ENCODE measurements around the gene KCNMA1.

The KCNMA1 gene

GRCh38 chr10:77377678-77378352 lies 259.8 kb downstream of the KCNMA1 start:
- Histone ChIP-seq H3K27ac (ENCODE audit: insufficient read depth, low read length, poor library complexity, severe bottlenecking) (no peak overlapping the region), H3K27me3 (replicated peaks; ENCODE audit: control insufficient read depth, insufficient read depth, low read length, poor library complexity, severe bottlenecking) (no peaks in the 10 kb centered on the region), H3K4me1 (ENCODE audit: control insufficient read depth, insufficient read depth, low read length, poor library complexity, severe bottlenecking) (no peaks in the 10 kb centered on the region), H3K36me3 (ENCODE audit: control insufficient read depth, insufficient read depth, low read length) (no peaks in the 10 kb centered on the region), H3K4me3 (ENCODE audit: insufficient read depth, low read depth, low read length, poor library complexity, severe bottlenecking) (no peak overlapping the region), H3K9me3 (ENCODE audit: control insufficient read depth, low read length) (no peaks in the 10 kb centered on the region)
- DNase-seq = no peak

GRCh38 chr10:77377034-77377433 lies 260.6 kb downstream of the KCNMA1 start:
- Histone ChIP-seq H3K27me3 (replicated peaks; ENCODE audit: control insufficient read depth, insufficient read depth, low read length, poor library complexity, severe bottlenecking) (no peaks in the 10 kb centered on the region), H3K27ac (ENCODE audit: insufficient read depth, low read length, poor library complexity, severe bottlenecking) (no peak overlapping the region), H3K4me1 (ENCODE audit: control insufficient read depth, insufficient read depth, low read length, poor library complexity, severe bottlenecking) (no peaks in the 10 kb centered on the region), H3K36me3 (ENCODE audit: control insufficient read depth, insufficient read depth, low read length) (no peaks in the 10 kb centered on the region), H3K9me3 (ENCODE audit: control insufficient read depth, low read length) (no peaks in the 10 kb centered on the region), H3K4me3 (ENCODE audit: insufficient read depth, low read depth, low read length, poor library complexity, severe bottlenecking) (no peak overlapping the region)
- no peak for DNase-seq

- no peak overlapping the region for H3K4me3 ChIP-seq (ENCODE audit: insufficient read depth, low read depth, low read length, poor library complexity, severe bottlenecking)
- H3K36me3 ChIP-seq (ENCODE audit: control insufficient read depth, insufficient read depth, low read length) = no peaks in the 10 kb centered on the region
- H3K27me3 ChIP-seq (replicated peaks; ENCODE audit: control insufficient read depth, insufficient read depth, low read length, poor library complexity, severe bottlenecking) = no peaks in the 10 kb centered on the region
- no peaks in the 10 kb centered on the region for H3K4me1 ChIP-seq (ENCODE audit: control insufficient read depth, insufficient read depth, low read length, poor library complexity, severe bottlenecking)
- H3K27ac ChIP-seq (ENCODE audit: insufficient read depth, low read length, poor library complexity, severe bottlenecking) = no peak overlapping the region
- H3K9me3 ChIP-seq (ENCODE audit: control insufficient read depth, low read length) = no peaks in the 10 kb centered on the region
- DNase-seq = no peak
These were observed 263.4 kb downstream of the KCNMA1 start for GRCh38 chr10:77374189-77374656.

DNA sequence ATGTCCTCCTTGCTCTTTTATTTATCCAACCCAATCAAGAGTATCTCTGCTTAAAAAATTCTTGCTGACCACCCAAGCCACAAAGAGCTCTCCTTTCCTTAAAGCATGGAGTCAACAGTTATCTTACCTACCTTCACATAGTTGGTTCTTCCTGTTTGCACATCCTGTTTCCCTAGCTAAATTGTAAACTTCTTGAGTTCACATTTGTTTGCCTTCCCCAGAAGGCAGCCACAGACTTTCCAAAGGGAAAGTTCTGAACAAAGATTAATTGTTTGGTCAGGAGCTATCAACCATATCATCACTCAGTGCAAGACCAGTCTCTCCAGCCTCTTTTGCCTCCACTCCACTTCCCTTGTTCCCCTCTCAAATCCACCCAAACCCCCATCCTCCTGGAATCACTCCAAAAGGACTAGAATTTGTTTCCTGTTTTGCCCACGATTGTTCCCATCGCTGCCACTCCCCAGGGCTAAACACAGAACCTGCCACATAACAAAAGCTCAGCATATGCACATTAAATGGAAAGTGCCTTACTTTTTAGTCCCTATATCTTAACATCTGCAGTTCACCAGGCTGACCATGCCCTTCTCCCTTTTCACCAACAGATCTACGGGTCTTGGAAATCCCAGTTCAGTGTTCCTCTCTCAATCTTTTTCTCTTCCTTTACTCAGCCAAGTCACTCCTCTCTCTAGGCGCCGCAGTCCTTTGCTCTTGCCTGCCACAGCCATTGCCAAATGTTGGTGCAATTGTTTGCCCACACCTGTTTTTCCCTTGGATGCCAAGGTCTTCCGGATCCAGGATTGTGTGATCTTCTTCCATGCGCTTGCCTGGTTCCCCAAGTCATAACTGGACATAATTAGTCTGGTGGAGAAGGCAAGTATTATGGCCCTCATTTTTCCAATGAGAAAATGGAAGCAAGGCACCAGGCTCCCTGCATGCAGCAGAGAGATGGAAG lies 265.5 kb downstream of the KCNMA1 start:
- H3K27me3 ChIP-seq (replicated peaks; ENCODE audit: control insufficient read depth, insufficient read depth, low read length, poor library complexity, severe bottlenecking) = no peaks in the 10 kb centered on the region
- DNase-seq = no peak
- no peaks in the 10 kb centered on the region for H3K9me3 ChIP-seq (ENCODE audit: control insufficient read depth, low read length)
- H3K4me3 ChIP-seq (ENCODE audit: insufficient read depth, low read depth, low read length, poor library complexity, severe bottlenecking) = no peak overlapping the region
- H3K36me3 ChIP-seq (ENCODE audit: control insufficient read depth, insufficient read depth, low read length) = no peaks in the 10 kb centered on the region
- H3K4me1 ChIP-seq (ENCODE audit: control insufficient read depth, insufficient read depth, low read length, poor library complexity, severe bottlenecking) = no peaks in the 10 kb centered on the region
- H3K27ac ChIP-seq (ENCODE audit: insufficient read depth, low read length, poor library complexity, severe bottlenecking) = no peak overlapping the region

DNA sequence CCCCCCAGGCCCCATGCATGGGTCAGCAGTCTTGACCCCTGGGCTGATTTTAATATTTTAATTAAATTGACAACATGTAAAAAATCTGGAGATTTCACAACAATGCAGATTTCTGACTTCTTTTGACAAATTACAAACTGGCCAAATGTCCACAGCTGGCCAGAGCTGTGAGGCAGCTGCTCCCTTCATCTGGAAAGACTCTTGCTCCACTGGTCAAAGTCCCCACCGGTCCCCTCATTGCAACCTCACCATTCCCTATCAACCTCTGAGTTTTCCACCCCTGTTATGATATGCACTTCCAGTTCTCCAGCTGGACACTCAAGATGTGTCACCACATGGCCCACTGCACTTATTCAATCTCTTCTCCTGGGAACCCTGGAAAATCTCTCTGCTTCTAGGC lies 266.2 kb downstream of the KCNMA1 start:
- no peak for DNase-seq
- Histone ChIP-seq H3K4me1 (ENCODE audit: control insufficient read depth, insufficient read depth, low read length, poor library complexity, severe bottlenecking) (no peaks in the 10 kb centered on the region), H3K27me3 (replicated peaks; ENCODE audit: control insufficient read depth, insufficient read depth, low read length, poor library complexity, severe bottlenecking) (no peaks in the 10 kb centered on the region), H3K36me3 (ENCODE audit: control insufficient read depth, insufficient read depth, low read length) (no peaks in the 10 kb centered on the region), H3K27ac (ENCODE audit: insufficient read depth, low read length, poor library complexity, severe bottlenecking) (no peak overlapping the region), H3K9me3 (ENCODE audit: control insufficient read depth, low read length) (no peaks in the 10 kb centered on the region), H3K4me3 (ENCODE audit: insufficient read depth, low read depth, low read length, poor library complexity, severe bottlenecking) (no peak overlapping the region)

GRCh38 chr10:77368006-77368405 lies 269.6 kb downstream of the KCNMA1 start:
- no peak for DNase-seq
- Histone ChIP-seq H3K27me3 (replicated peaks; ENCODE audit: control insufficient read depth, insufficient read depth, low read length, poor library complexity, severe bottlenecking) (no peaks in the 10 kb centered on the region), H3K36me3 (ENCODE audit: control insufficient read depth, insufficient read depth, low read length) (no peaks in the 10 kb centered on the region), H3K9me3 (ENCODE audit: control insufficient read depth, low read length) (no peaks in the 10 kb centered on the region), H3K4me3 (ENCODE audit: insufficient read depth, low read depth, low read length, poor library complexity, severe bottlenecking) (no peak overlapping the region), H3K4me1 (ENCODE audit: control insufficient read depth, insufficient read depth, low read length, poor library complexity, severe bottlenecking) (no peaks in the 10 kb centered on the region), H3K27ac (ENCODE audit: insufficient read depth, low read length, poor library complexity, severe bottlenecking) (no peak overlapping the region)

DNA sequence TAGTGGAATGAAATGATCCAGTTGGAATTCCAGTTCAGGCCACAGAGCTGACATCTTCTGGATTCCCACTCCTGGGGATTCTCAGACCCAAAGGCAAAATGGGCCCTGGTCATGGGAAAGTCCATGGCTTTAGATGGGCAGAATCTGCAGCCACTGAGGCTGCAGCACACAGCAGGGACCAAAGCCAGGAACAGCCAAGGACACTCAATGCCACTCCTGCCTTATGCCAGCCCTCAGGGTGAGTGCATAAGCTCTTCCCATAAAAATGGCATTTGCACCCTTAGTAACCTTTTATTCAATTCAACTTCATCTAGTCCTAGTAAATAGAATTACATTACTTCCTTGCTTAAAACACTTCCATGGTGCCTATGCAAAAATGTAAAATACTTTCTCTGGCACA lies 274.4 kb downstream of the KCNMA1 start:
- no peaks in the 10 kb centered on the region for H3K4me1 ChIP-seq (ENCODE audit: control insufficient read depth, insufficient read depth, low read length, poor library complexity, severe bottlenecking)
- H3K9me3 ChIP-seq (ENCODE audit: control insufficient read depth, low read length) = no peaks in the 10 kb centered on the region
- no peak overlapping the region for H3K27ac ChIP-seq (ENCODE audit: insufficient read depth, low read length, poor library complexity, severe bottlenecking)
- H3K36me3 ChIP-seq (ENCODE audit: control insufficient read depth, insufficient read depth, low read length) = no peaks in the 10 kb centered on the region
- no peaks in the 10 kb centered on the region for H3K27me3 ChIP-seq (replicated peaks; ENCODE audit: control insufficient read depth, insufficient read depth, low read length, poor library complexity, severe bottlenecking)
- no peak overlapping the region for H3K4me3 ChIP-seq (ENCODE audit: insufficient read depth, low read depth, low read length, poor library complexity, severe bottlenecking)
- DNase-seq = no peak

GRCh38 chr10:77361831-77362230 lies 275.8 kb downstream of the KCNMA1 start:
- Histone ChIP-seq H3K27ac (ENCODE audit: insufficient read depth, low read length, poor library complexity, severe bottlenecking) (no peak overlapping the region), H3K9me3 (ENCODE audit: control insufficient read depth, low read length) (no peaks in the 10 kb centered on the region), H3K4me1 (ENCODE audit: control insufficient read depth, insufficient read depth, low read length, poor library complexity, severe bottlenecking) (no peaks in the 10 kb centered on the region), H3K4me3 (ENCODE audit: insufficient read depth, low read depth, low read length, poor library complexity, severe bottlenecking) (no peak overlapping the region), H3K27me3 (replicated peaks; ENCODE audit: control insufficient read depth, insufficient read depth, low read length, poor library complexity, severe bottlenecking) (no peaks in the 10 kb centered on the region), H3K36me3 (ENCODE audit: control insufficient read depth, insufficient read depth, low read length) (no peaks in the 10 kb centered on the region)
- no peak for DNase-seq

- Histone ChIP-seq H3K9me3 (ENCODE audit: control insufficient read depth, low read length) (no peaks in the 10 kb centered on the region), H3K4me3 (ENCODE audit: insufficient read depth, low read depth, low read length, poor library complexity, severe bottlenecking) (no peak overlapping the region)
These were observed 276.2 kb downstream of the KCNMA1 start for GRCh38 chr10:77361426-77361825.

DNA sequence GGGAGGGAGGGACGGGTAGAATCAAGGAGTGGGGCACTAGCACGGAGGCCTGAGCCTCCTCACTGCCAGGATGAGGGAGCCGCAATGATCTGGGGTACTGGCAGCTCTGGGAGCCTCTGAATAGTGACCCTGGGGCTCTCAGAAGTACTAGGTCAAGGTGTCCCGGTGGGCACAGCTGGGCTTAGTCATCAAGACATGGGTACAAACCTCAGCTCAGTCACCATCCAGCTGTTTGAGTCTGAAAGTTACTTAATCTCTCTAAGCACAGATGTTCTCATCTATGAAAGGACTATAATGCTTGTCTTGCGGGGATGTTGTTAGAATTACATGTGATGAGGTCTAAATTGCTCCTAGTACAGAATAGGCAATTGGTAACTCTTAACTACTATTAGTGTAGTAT lies 276.8 kb downstream of the KCNMA1 start:
- DNase-seq = no peak
- no peak overlapping the region for H3K4me3 ChIP-seq (ENCODE audit: insufficient read depth, low read depth, low read length, poor library complexity, severe bottlenecking)

More at GRCh38 chr10:77361426-77361825, 276.2 kb downstream of the KCNMA1 start:
- Histone ChIP-seq H3K27ac (ENCODE audit: insufficient read depth, low read length, poor library complexity, severe bottlenecking) (no peak overlapping the region), H3K36me3 (ENCODE audit: control insufficient read depth, insufficient read depth, low read length) (no peaks in the 10 kb centered on the region), H3K27me3 (replicated peaks; ENCODE audit: control insufficient read depth, insufficient read depth, low read length, poor library complexity, severe bottlenecking) (no peaks in the 10 kb centered on the region), H3K4me1 (ENCODE audit: control insufficient read depth, insufficient read depth, low read length, poor library complexity, severe bottlenecking) (no peaks in the 10 kb centered on the region)
- no peak for DNase-seq

More for the DNA sequence above, 276.8 kb downstream of the KCNMA1 start:
- H3K27ac ChIP-seq (ENCODE audit: insufficient read depth, low read length, poor library complexity, severe bottlenecking) = no peak overlapping the region
- no peaks in the 10 kb centered on the region for H3K4me1 ChIP-seq (ENCODE audit: control insufficient read depth, insufficient read depth, low read length, poor library complexity, severe bottlenecking)
- H3K9me3 ChIP-seq (ENCODE audit: control insufficient read depth, low read length) = no peaks in the 10 kb centered on the region
- no peaks in the 10 kb centered on the region for H3K27me3 ChIP-seq (replicated peaks; ENCODE audit: control insufficient read depth, insufficient read depth, low read length, poor library complexity, severe bottlenecking)
- H3K36me3 ChIP-seq (ENCODE audit: control insufficient read depth, insufficient read depth, low read length) = no peaks in the 10 kb centered on the region

All from effector memory CD4-positive, alpha-beta T cell (primary cell).